GM04503 (cell line): ENCODE data around the gene SLC35F3.
"Not testable (repeated sequence)": the region's sequence is repeated elsewhere in the genome, so short reads cannot be mapped to it uniquely, and the experiment has no call there.

Source experiments
- DNase-seq: peaks from one replicate; pipeline ENCODE4 v3.0.0-alpha.2; 2012; ENCODE audit warnings: low read depth

SLC35F3 gene

GRCh38 chr1:234148350-234148749 is 243.9 kb downstream of the SLC35F3 start:
- DNase-seq, result no peak

GRCh38 chr1:234148816-234149215 is 244.3 kb downstream of the SLC35F3 start:
- DNase-seq, result no peak

- no peak for DNase-seq
Observed at GRCh38 chr1:234149217-234149616, 244.7 kb downstream of the SLC35F3 start.

- DNase-seq, result no peak
Observed at GRCh38 chr1:234150892-234151291, 246.4 kb downstream of the SLC35F3 start.

- not testable (repeated sequence) for DNase-seq
Observed at GRCh38 chr1:234152344-234152743, 247.9 kb downstream of the SLC35F3 start.

- DNase-seq, result no peak
Observed at GRCh38 chr1:234154320-234155251, 250.1 kb downstream of the SLC35F3 start.

GRCh38 chr1:234162661-234163060 is 258.2 kb downstream of the SLC35F3 start:
- DNase-seq, result no peak

GRCh38 chr1:234163267-234163919 is 258.9 kb downstream of the SLC35F3 start:
- DNase-seq, result no peak

GRCh38 chr1:234164098-234164709 is 259.7 kb downstream of the SLC35F3 start:
- no peak for DNase-seq

- DNase-seq, result no peak
Observed at GRCh38 chr1:234168061-234168724, 263.7 kb downstream of the SLC35F3 start.

- no peak for DNase-seq
Observed at GRCh38 chr1:234169161-234169849, 264.8 kb downstream of the SLC35F3 start.

GRCh38 chr1:234170067-234170466 is 265.6 kb downstream of the SLC35F3 start:
- DNase-seq, result no peak

GRCh38 chr1:234170622-234171021 is 266.1 kb downstream of the SLC35F3 start:
- no peak for DNase-seq

GRCh38 chr1:234173968-234174367 is 269.5 kb downstream of the SLC35F3 start:
- DNase-seq, result no peak

- DNase-seq, result no peak
Observed at GRCh38 chr1:234175363-234175762, 270.9 kb downstream of the SLC35F3 start.

GRCh38 chr1:234176000-234176399 is 271.5 kb downstream of the SLC35F3 start:
- DNase-seq, result no peak

GRCh38 chr1:234176847-234177246 is 272.4 kb downstream of the SLC35F3 start:
- not testable (repeated sequence) for DNase-seq

GRCh38 chr1:234185438-234185837 is 281.0 kb downstream of the SLC35F3 start:
- DNase-seq, result no peak

- DNase-seq, result no peak
Observed at GRCh38 chr1:234186037-234186688, 281.7 kb downstream of the SLC35F3 start.

GRCh38 chr1:234188454-234188792 is 283.9 kb downstream of the SLC35F3 start:
- DNase-seq, result no peak

- DNase-seq, result no peak
Observed at GRCh38 chr1:234197839-234198238, 293.4 kb downstream of the SLC35F3 start.
